Keratinocyte (primary cell): ENCODE data around the gene CTNND2. TPM values are rescaled to one million over a fixed set of nuclear protein-coding genes. Genes with fewer than 3 reads are reported as not detected.

Experiments
- DNase-seq: peaks from one replicate; pipeline ENCODE4 v3.0.0-alpha.2; 2011; ENCODE audit warnings: low read depth, missing footprints, low spot score
- FAIRE-seq: peaks from 2 replicates; lab custom pipeline; 2011; peaks lifted over from hg19 to GRCh38; lab: Jason Lieb, UNC
- H2AFZ ChIP-seq: 2 replicates; pipeline ENCODE4 v1.6.0; 2012; ENCODE audit warnings: low read length, control low read depth, inconsistent platforms; ENCODE audit not compliant: control insufficient read depth
- H3K27ac ChIP-seq: 2 replicates; pipeline ENCODE4 v1.5.1; 2011; ENCODE audit warnings: low read length; ENCODE audit not compliant: control insufficient read depth, insufficient read depth
- H3K27me3 ChIP-seq: 3 replicates; pipeline ENCODE4 v1.6.0; 2011; ENCODE audit warnings: low read length; ENCODE audit not compliant: control insufficient read depth, insufficient read depth; ENCODE audit errors: extremely low read depth
- H3K36me3 ChIP-seq, 2 experiments: 2 replicates in 1 of 2; 3 replicates in 1 of 2; pipeline ENCODE4 v1.5.1; 2011; ENCODE audit warnings: low read length in 2 of 2, mild to moderate bottlenecking in 1 of 2; ENCODE audit not compliant: control insufficient read depth in 2 of 2, insufficient read depth in 2 of 2; ENCODE audit errors: extremely low read depth in 1 of 2
- H3K4me1 ChIP-seq: 3 replicates; pipeline ENCODE4 v1.5.1; 2011; ENCODE audit warnings: low read length; ENCODE audit not compliant: control insufficient read depth, insufficient read depth; ENCODE audit errors: extremely low read depth
- H3K4me2 ChIP-seq: 3 replicates; pipeline ENCODE4 v1.6.0; 2011; ENCODE audit warnings: low read depth, low read length; ENCODE audit not compliant: control insufficient read depth, insufficient read depth; ENCODE audit errors: extremely low read depth
- H3K4me3 ChIP-seq, 3 experiments: fragments of 200-600 bp in 1 of 3; sonication (generic) in 1 of 3; 2 replicates in 2 of 3; 3 replicates in 1 of 3; pipeline ENCODE4 v1.5.1; 2011 to 2016; ENCODE audit warnings: low read length in 3 of 3, mild to moderate bottlenecking in 3 of 3, control low read depth in 2 of 3, inconsistent platforms in 1 of 3, low read depth in 1 of 3, mixed read lengths in 1 of 3, mixed run types in 1 of 3, moderate library complexity in 1 of 3; ENCODE audit not compliant: control insufficient read depth in 2 of 3, insufficient read depth in 2 of 3; ENCODE audit errors: extremely low read depth in 1 of 3
- H3K79me2 ChIP-seq: 2 replicates; pipeline ENCODE4 v1.6.0; 2012; ENCODE audit warnings: low read length; ENCODE audit not compliant: control insufficient read depth, insufficient read depth
- H3K9ac ChIP-seq: 3 replicates; pipeline ENCODE4 v1.6.0; 2011; ENCODE audit warnings: low read length; ENCODE audit not compliant: control insufficient read depth, insufficient read depth; ENCODE audit errors: extremely low read depth
- H3K9me1 ChIP-seq: 3 replicates; pipeline ENCODE4 v1.6.0; 2011; ENCODE audit warnings: low read length; ENCODE audit not compliant: control insufficient read depth, insufficient read depth; ENCODE audit errors: extremely low read depth
- H3K9me3 ChIP-seq: 2 replicates; pipeline ENCODE4 v1.5.1; 2012; ENCODE audit warnings: low read depth, low read length; ENCODE audit not compliant: control insufficient read depth
- H4K20me1 ChIP-seq: 3 replicates; pipeline ENCODE4 v1.6.0; 2011; ENCODE audit warnings: low read length; ENCODE audit not compliant: control insufficient read depth, insufficient read depth; ENCODE audit errors: extremely low read depth
- CTCF ChIP-seq, 3 experiments: IDR thresholded peaks in 1 of 3; conservative IDR thresholded peaks in 1 of 3; optimal IDR thresholded peaks in 1 of 3; 2 replicates in 2 of 3; 3 replicates in 1 of 3; pipeline versions ENCODE3 to v1.5.1; 2011; ENCODE audit warnings: low read length in 3 of 3, mild to moderate bottlenecking in 3 of 3, moderate library complexity in 2 of 3, control low read depth in 1 of 3, inconsistent platforms in 1 of 3; ENCODE audit not compliant: insufficient read depth in 2 of 3; ENCODE audit errors: extremely low read depth in 1 of 3
- EZH2 ChIP-seq: IDR thresholded peaks from one replicate; pipeline ENCODE4 v1.6.1; 2012; ENCODE audit warnings: inconsistent platforms, mild to moderate bottlenecking, low read length, moderate library complexity
- dilution Hi-C: fragments of 300-500 bp; cut with MboI; formaldehyde crosslinking; loops from one replicate; pipeline ENCODE4 v1.7.0; 2020; ENCODE audit warnings: low sequenced_read_pairs; ENCODE audit not compliant: extremely low pct_ligation_motif_present
- polyA plus RNA-seq, 5 experiments: library from polyadenylated mRNA; depleted of rRNA in 3 of 5; stranded (reverse) in 3 of 5; stranded (forward) in 1 of 5; unstranded in 1 of 5; fragments of >200 nt; gene quantifications; 1 replicate in 1 of 5; 2 replicates in 3 of 5; 3 replicates in 1 of 5; pipeline versions ENCODE4 v1.2.1 to v1.2.3, GENCODE V29; 2011 to 2012; ENCODE audit warnings: missing spikeins in 2 of 5, low read depth in 1 of 5, low replicate concordance in 1 of 5

CTNND2 gene
- polyA plus RNA-seq, 1 donor (not counting 4 experiments of a cell fraction or from before 2014, with no cell fraction given), result not detected

- H3K9me3 ChIP-seq, result no peaks in the 10 kb centered on the region
- no peaks in the 10 kb centered on the region for H3K36me3 ChIP-seq
- no peaks in the 10 kb centered on the region for H3K4me1 ChIP-seq
- no peaks in the 10 kb centered on the region for H3K9me1 ChIP-seq
- no peaks in the 10 kb centered on the region for H4K20me1 ChIP-seq
- no peak overlapping the region for H3K4me3 ChIP-seq
- H3K27ac ChIP-seq, result no peak overlapping the region
- DNase-seq (no peak), FAIRE-seq (no peak)
- H2AFZ ChIP-seq, result no peak overlapping the region
- no peaks in the 10 kb centered on the region for H3K27me3 ChIP-seq
- H3K4me2 ChIP-seq, result no peak overlapping the region
- no peak for TF ChIP-seq CTCF (optimal IDR thresholded peaks at IDR 0.05 in 1 of 3, IDR thresholded peaks at IDR 0.05 in 1 of 3, conservative IDR thresholded peaks at IDR 0.05 in 1 of 3; ENCODE audit: extremely low read depth in 1 of 3, insufficient read depth in 2 of 3, low read length in 3 of 3)
- TF ChIP-seq EZH2, result no peak
- no peak overlapping the region for H3K9ac ChIP-seq
- H3K79me2 ChIP-seq, result no peaks in the 10 kb centered on the region
- dilution Hi-C loops, result no loop called here
Measured at GRCh38 chr5:11104651-11105112, 799.6 kb downstream of the CTNND2 start.

GRCh38 chr5:11104210-11104609, 800.0 kb downstream of the CTNND2 start:
- Histone ChIP-seq H3K9me1 (no peaks in the 10 kb centered on the region), H3K4me3 (no peak overlapping the region), H3K79me2 (no peaks in the 10 kb centered on the region), H3K9ac (no peak overlapping the region), H2AFZ (no peak overlapping the region), H3K36me3 (no peaks in the 10 kb centered on the region), H3K4me2 (no peak overlapping the region), H3K27me3 (no peaks in the 10 kb centered on the region), H3K4me1 (no peaks in the 10 kb centered on the region), H3K27ac (no peak overlapping the region), H3K9me3 (no peaks in the 10 kb centered on the region), H4K20me1 (no peaks in the 10 kb centered on the region)
- FAIRE-seq, result no peak
- no peak for DNase-seq
- dilution Hi-C loops, result no loop called here
- TF ChIP-seq EZH2 (no peak), CTCF (optimal IDR thresholded peaks at IDR 0.05 in 1 of 3, IDR thresholded peaks at IDR 0.05 in 1 of 3, conservative IDR thresholded peaks at IDR 0.05 in 1 of 3; ENCODE audit: extremely low read depth in 1 of 3, insufficient read depth in 2 of 3, low read length in 3 of 3) (no peak)
